ENCODE results near the gene ABLIM1.

Gene ABLIM1

GRCh38 chr10:114559636-114560035, 98.4 kb downstream of the ABLIM1 start:
- TF ChIP-seq CTCF (IDR thresholded peaks at IDR 0.05; ENCODE audit: insufficient read depth, low read depth, low read length, missing control alignments), result no peak
- DNase-seq (ENCODE audit: low read depth), result no peak
- H3K4me3 ChIP-seq (ENCODE audit: low read depth, low read length), result no peak overlapping the region

- no peak for DNase-seq (ENCODE audit: low read depth)
- H3K4me3 ChIP-seq (ENCODE audit: low read depth, low read length), result no peak overlapping the region
- no peak for TF ChIP-seq CTCF (IDR thresholded peaks at IDR 0.05; ENCODE audit: insufficient read depth, low read depth, low read length, missing control alignments)
Observed at GRCh38 chr10:114557854-114558253, 100.2 kb downstream of the ABLIM1 start.

- DNase-seq (ENCODE audit: low read depth), result no peak
- H3K4me3 ChIP-seq (ENCODE audit: low read depth, low read length), result no peak overlapping the region
- TF ChIP-seq CTCF (IDR thresholded peaks at IDR 0.05; ENCODE audit: insufficient read depth, low read depth, low read length, missing control alignments), result no peak
Observed at GRCh38 chr10:114556236-114557122, 101.6 kb downstream of the ABLIM1 start.

GRCh38 chr10:114553436-114553835, 104.6 kb downstream of the ABLIM1 start:
- DNase-seq (ENCODE audit: low read depth), result no peak
- H3K4me3 ChIP-seq (ENCODE audit: low read depth, low read length), result no peak overlapping the region
- TF ChIP-seq CTCF (IDR thresholded peaks at IDR 0.05; ENCODE audit: insufficient read depth, low read depth, low read length, missing control alignments), result no peak

- no peak for TF ChIP-seq CTCF (IDR thresholded peaks at IDR 0.05; ENCODE audit: insufficient read depth, low read depth, low read length, missing control alignments)
- no peak overlapping the region for H3K4me3 ChIP-seq (ENCODE audit: low read depth, low read length)
- DNase-seq (ENCODE audit: low read depth), result no peak
Observed at GRCh38 chr10:114552050-114552449, 106.0 kb downstream of the ABLIM1 start.

GRCh38 chr10:114551636-114551972, 106.5 kb downstream of the ABLIM1 start:
- no peak for DNase-seq (ENCODE audit: low read depth)
- TF ChIP-seq CTCF (IDR thresholded peaks at IDR 0.05; ENCODE audit: insufficient read depth, low read depth, low read length, missing control alignments), result no peak
- H3K4me3 ChIP-seq (ENCODE audit: low read depth, low read length), result no peak overlapping the region

Data from GM12865 (cell line).